HCT116 (cell line): ENCODE results near the gene SLC6A12. TPM values are rescaled to one million over a fixed set of nuclear protein-coding genes. Genes with fewer than 3 reads are reported as not detected.

Experiments
- ATAC-seq: fragments of 200-7000 bp; cut with Tn5 transposase; 2 replicates; pipeline ENCODE4 v1.9.1; 2020; ENCODE audit warnings: mild to moderate bottlenecking, moderate library complexity
- BruUV-seq: library from RNA; stranded (reverse); fragments of 400-500 nt; replicated peaks from 2 replicates; lab custom pipeline; 2021; lab: Mats Ljungman, UMichigan
- CTCF ChIA-PET: fragments of 300-600 bp; sonication (Branson Sonifier 250); formaldehyde crosslinking; loops from one replicate; lab custom pipeline; 2021; ENCODE audit warnings: antibody characterized with exemption; lab: Charles Lee
- POLR2A ChIA-PET: fragments of 300-600, 350-600 bp; sonication (Branson Sonifier 250); formaldehyde crosslinking; loops from one replicate; lab custom pipeline; 2021; ENCODE audit warnings: antibody characterized with exemption; lab: Charles Lee
- RAD21 ChIA-PET, 2 experiments: fragments of 300-600 bp; sonication (Branson Sonifier 250); formaldehyde crosslinking; loops; one replicate each; lab custom pipeline; 2023; ENCODE audit warnings: low total read pairs in 2 of 2; ENCODE audit not compliant: uncharacterized antibody in 2 of 2, unreplicated experiment in 2 of 2, low non-redundant PET in 1 of 2; lab: Charles Lee
- DNase-seq: peaks from one replicate; pipeline ENCODE4 v3.0.0-alpha.2; 2010; ENCODE audit warnings: low read depth, low spot score
- H2AFZ ChIP-seq: fragments of 200-600 bp; shearing (Covaris generic), sonication (generic); 2 replicates; pipeline ENCODE4 v1.6.1; 2017; ENCODE audit warnings: low read depth, mixed run types, mixed read lengths, antibody characterized with exemption, low read length; ENCODE audit not compliant: poor library complexity, severe bottlenecking
- H3K27ac ChIP-seq: 2 replicates; pipeline ENCODE4 v1.5.1; 2012; ENCODE audit warnings: low read depth, low read length
- H3K27me3 ChIP-seq: fragments of 200-600 bp; sonication (generic); 2 replicates; pipeline ENCODE4 v1.6.1; 2016; ENCODE audit warnings: mixed run types, low read length, mixed read lengths; ENCODE audit not compliant: insufficient read depth
- H3K36me3 ChIP-seq, 2 experiments: fragments of 200-500 bp in 1 of 2; fragments of 200-600 bp in 1 of 2; sonication (Bioruptor generic) in 1 of 2; sonication (generic) in 1 of 2; 2 replicates each; pipeline versions ENCODE4 v1.5.1 to v1.6.1; 2014 to 2016; ENCODE audit warnings: low read length in 2 of 2, inconsistent platforms in 1 of 2, mixed read lengths in 1 of 2, mixed run types in 1 of 2; ENCODE audit not compliant: insufficient read depth in 2 of 2, control insufficient read depth in 1 of 2
- H3K4me1 ChIP-seq, 2 experiments: fragments of 200-600 bp in 1 of 2; sonication (generic) in 1 of 2; 2 replicates each; pipeline versions ENCODE4 v1.5.1 to v1.6.1; 2012 to 2017; ENCODE audit warnings: low read length in 2 of 2, inconsistent platforms in 1 of 2, mild to moderate bottlenecking in 1 of 2, mixed read lengths in 1 of 2, mixed run types in 1 of 2, moderate library complexity in 1 of 2; ENCODE audit not compliant: insufficient read depth in 2 of 2, control insufficient read depth in 1 of 2
- H3K4me2 ChIP-seq: fragments of 200-600 bp; sonication (generic); 2 replicates; pipeline ENCODE4 v1.6.1; 2017; ENCODE audit warnings: mixed run types, low read length, mixed read lengths
- H3K4me3 ChIP-seq, 2 experiments: fragments of 200-600 bp in 1 of 2; sonication (generic) in 1 of 2; replicated peaks in 1 of 2; 2 replicates each; pipeline ENCODE4 v1.5.1; 2011 to 2016; ENCODE audit warnings: low read length in 2 of 2, control low read depth in 1 of 2, low read depth in 1 of 2, mild to moderate bottlenecking in 1 of 2, mixed read lengths in 1 of 2, mixed run types in 1 of 2
- H3K79me2 ChIP-seq: fragments of 200-600 bp; sonication (generic); 2 replicates; pipeline ENCODE4 v1.6.1; 2017; ENCODE audit warnings: mild to moderate bottlenecking, mixed run types, low read length, moderate library complexity, mixed read lengths; ENCODE audit not compliant: insufficient read depth
- H3K9ac ChIP-seq: fragments of 200-600 bp; sonication (generic); 2 replicates; pipeline ENCODE4 v1.6.1; 2016; ENCODE audit warnings: low read length, mixed read lengths
- H3K9me2 ChIP-seq: fragments of 200-600 bp; sonication (generic), shearing (Covaris generic); 2 replicates; pipeline ENCODE4 v1.6.1; 2017; ENCODE audit warnings: mixed run types, mild to moderate bottlenecking, moderate library complexity; ENCODE audit not compliant: insufficient read depth
- H3K9me3 ChIP-seq, 2 experiments: fragments of 200-500 bp in 1 of 2; fragments of 200-600 bp in 1 of 2; sonication (Bioruptor generic) in 1 of 2; sonication (generic) in 1 of 2; 2 replicates each; pipeline ENCODE4 v1.6.1; 2014 to 2017; ENCODE audit warnings: low read length in 2 of 2, mixed read lengths in 2 of 2, inconsistent platforms in 1 of 2, low read depth in 1 of 2, mild to moderate bottlenecking in 1 of 2, mixed run types in 1 of 2, moderate library complexity in 1 of 2; ENCODE audit not compliant: control insufficient read depth in 1 of 2, insufficient read depth in 1 of 2
- H4K20me1 ChIP-seq: fragments of 200-600 bp; sonication (generic), shearing (Covaris generic); 2 replicates; pipeline ENCODE4 v1.6.1; 2017; ENCODE audit warnings: mixed run types, mild to moderate bottlenecking, moderate library complexity; ENCODE audit not compliant: insufficient read depth
- EGR1 ChIP-seq: IDR thresholded peaks from 2 replicates; pipeline ENCODE4 v1.6.1; 2012; ENCODE audit warnings: low read depth
- ELF1 ChIP-seq: IDR thresholded peaks from 2 replicates; pipeline ENCODE4 v1.6.1; 2012; ENCODE audit warnings: low read depth, borderline replicate concordance
- EZH2 ChIP-seq: fragments of 200-600 bp; sonication (generic); IDR thresholded peaks from 2 replicates; pipeline ENCODE4 v1.6.1; 2017; ENCODE audit warnings: antibody characterized with exemption, mixed run types
- JUND ChIP-seq: IDR thresholded peaks from 2 replicates; pipeline ENCODE4 v1.6.1; 2012
- POLR2A ChIP-seq: IDR thresholded peaks from 2 replicates; pipeline ENCODE4 v1.7.0; 2011; ENCODE audit warnings: borderline replicate concordance; ENCODE audit not compliant: insufficient read depth, insufficient read length; ENCODE audit errors: extremely low read depth
- RAD21 ChIP-seq: IDR thresholded peaks from 2 replicates; pipeline ENCODE4 v1.6.1; 2012; ENCODE audit warnings: low read depth, mild to moderate bottlenecking
- REST ChIP-seq: IDR thresholded peaks from 2 replicates; pipeline ENCODE4 v1.6.1; 2012; ENCODE audit warnings: low read depth
- SIN3A ChIP-seq: IDR thresholded peaks from 2 replicates; pipeline ENCODE4 v1.6.1; 2012; ENCODE audit warnings: low read depth
- SP1 ChIP-seq: IDR thresholded peaks from 2 replicates; pipeline ENCODE4 v1.6.1; 2012; ENCODE audit warnings: low read depth
- TCF7L2 ChIP-seq: IDR thresholded peaks from 2 replicates; pipeline ENCODE4 v1.7.0; 2011; ENCODE audit warnings: borderline replicate concordance, inconsistent platforms; ENCODE audit not compliant: insufficient read depth, insufficient read length; ENCODE audit errors: extremely low read depth
- YY1 ChIP-seq: IDR thresholded peaks from 2 replicates; pipeline ENCODE4 v1.6.1; 2011; ENCODE audit warnings: low read length, low read depth, moderate library complexity, mild to moderate bottlenecking; ENCODE audit not compliant: insufficient replicate concordance; ENCODE audit errors: extremely low read depth
- ZFX ChIP-seq: fragments of 450-650 bp; IDR thresholded peaks from 2 replicates; pipeline ENCODE4 v1.6.1; 2017
- ZNF274 ChIP-seq: fragments of 200-500 bp; sonication (Bioruptor generic); IDR thresholded peaks from 2 replicates; pipeline ENCODE4 v1.6.1; 2014; ENCODE audit warnings: mild to moderate bottlenecking, low read depth, low read length, inconsistent platforms
- intact Hi-C: fragments of 100-400 bp; cut with micrococcal nuclease; formaldehyde crosslinking; loops from 2 replicates; pipeline ENCODE4 v1.10.0; 2022
- total RNA-seq: library from RNA; stranded (reverse); gene quantifications from one replicate; pipeline ENCODE4 v1.2.1, GENCODE V29; 2021; ENCODE audit not compliant: unreplicated experiment
- TF ChIP-seq, protein P1 (sequence below): IDR thresholded peaks from 2 replicates; pipeline ENCODE4 v1.6.1; 2012
- TF ChIP-seq, protein P2 (sequence below): IDR thresholded peaks from 2 replicates; pipeline ENCODE4 v1.6.1; 2012

SLC6A12 gene
- total RNA-seq, 1 experiment from 2014 or later, result 0.64 TPM

DNA sequence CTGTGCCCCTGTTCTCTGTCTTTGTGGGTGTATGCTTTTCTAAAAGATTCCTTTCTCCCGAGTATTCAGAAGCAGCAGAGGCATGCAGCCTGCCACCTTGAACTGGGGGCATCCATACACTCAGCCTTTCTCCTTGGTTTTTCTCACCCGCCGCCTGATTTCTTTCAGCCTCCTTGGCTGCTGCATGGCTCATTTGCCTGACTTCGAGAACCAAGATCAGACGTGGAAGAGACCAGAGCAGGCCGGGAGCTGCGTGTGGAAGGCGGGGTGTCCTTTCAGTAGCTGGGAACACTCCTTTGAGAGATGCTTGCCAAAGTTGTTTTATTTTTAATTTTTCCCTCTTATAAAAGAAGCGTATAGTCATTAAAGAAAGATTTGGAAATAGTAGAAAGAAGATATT lies 53.1 kb downstream of the SLC6A12 start:
- ChIA-PET POLR2A (no interaction called here), CTCF (no interaction called here), RAD21 (no interaction called here)
- no peak overlapping the region for H3K27ac ChIP-seq
- no peak overlapping the region for H3K4me2 ChIP-seq
- H3K27me3 ChIP-seq, result peaks cover 4% of the 10 kb centered on the region; the same call in 1 of the 2 replicates
- intact Hi-C loops, result no loop called here
- H3K4me3 ChIP-seq, result no peak overlapping the region
- no peaks in the 10 kb centered on the region for H3K4me1 ChIP-seq
- no peak for ATAC-seq
- no peak for DNase-seq
- no peaks in the 10 kb centered on the region for H3K36me3 ChIP-seq
- BruUV-seq, result no TSS peak
- H4K20me1 ChIP-seq, result no peaks in the 10 kb centered on the region
- no peaks in the 10 kb centered on the region for H3K9me2 ChIP-seq
- H3K79me2 ChIP-seq, result no peaks in the 10 kb centered on the region
- no peaks in the 10 kb centered on the region for H3K9me3 ChIP-seq
- TF ChIP-seq, protein P1, sequence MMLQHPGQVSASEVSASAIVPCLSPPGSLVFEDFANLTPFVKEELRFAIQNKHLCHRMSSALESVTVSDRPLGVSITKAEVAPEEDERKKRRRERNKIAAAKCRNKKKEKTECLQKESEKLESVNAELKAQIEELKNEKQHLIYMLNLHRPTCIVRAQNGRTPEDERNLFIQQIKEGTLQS, result no peak
- no peak overlapping the region for H3K9ac ChIP-seq
- no peak overlapping the region for H2AFZ ChIP-seq

- intact Hi-C loops, result no loop called here
- H3K4me1 ChIP-seq, result no peaks in the 10 kb centered on the region
- RAD21 ChIA-PET, result no interaction called here
- H2AFZ ChIP-seq, result no peak overlapping the region
- no peaks in the 10 kb centered on the region for H3K36me3 ChIP-seq
- H3K9me3 ChIP-seq, result no peaks in the 10 kb centered on the region
- H4K20me1 ChIP-seq, result no peaks in the 10 kb centered on the region
- TF ChIP-seq ELF1 (no peak), RAD21 (no peak), YY1 (no peak), EZH2 (no peak), SP1 (no peak), ZNF274 (no peak), JUND (no peak), TCF7L2 (no peak), REST (no peak), ZFX (no peak), EGR1 (no peak), POLR2A (no peak), SIN3A (no peak)
- TF ChIP-seq, protein P1, result no peak
- TF ChIP-seq, protein P2, sequence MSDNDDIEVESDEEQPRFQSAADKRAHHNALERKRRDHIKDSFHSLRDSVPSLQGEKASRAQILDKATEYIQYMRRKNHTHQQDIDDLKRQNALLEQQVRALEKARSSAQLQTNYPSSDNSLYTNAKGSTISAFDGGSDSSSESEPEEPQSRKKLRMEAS, result no peak
- POLR2A ChIA-PET, result no interaction called here
- BruUV-seq, result no TSS peak
- H3K9ac ChIP-seq, result no peak overlapping the region
- H3K9me2 ChIP-seq, result no peaks in the 10 kb centered on the region
- CTCF ChIA-PET, result no interaction called here
- peaks cover 4% of the 10 kb centered on the region; the same call in 1 of the 2 replicates for H3K27me3 ChIP-seq
- no peak for ATAC-seq
- no peak for DNase-seq
- no peak overlapping the region for H3K4me2 ChIP-seq
- no peak overlapping the region for H3K4me3 ChIP-seq
- H3K27ac ChIP-seq, result no peak overlapping the region
- H3K79me2 ChIP-seq, result no peaks in the 10 kb centered on the region
These were observed 54.7 kb downstream of the SLC6A12 start for GRCh38 chr12:159156-159782.
